ENCODE measurements around the gene HEPH. TPM values are rescaled to one million over a fixed set of nuclear protein-coding genes. Genes with fewer than 3 reads are reported as not detected.
"Not testable (repeated sequence)": the region's sequence is repeated elsewhere in the genome, so short reads cannot be mapped to it uniquely, and the experiment has no call there.

The HEPH gene
- total and polyA plus RNA-seq, 10 of the 15 experiments (the other 5 are each of a cell fraction or from before 2014, with no cell fraction given): 0.20 to 1.1 (median 0.49) TPM

GRCh38 chrX:66135284-66135683, 28.8 kb upstream of the HEPH start:
- H3K27ac ChIP-seq (ENCODE audit: control insufficient read depth, insufficient read depth); H4K20me1 ChIP-seq (ENCODE audit: control insufficient read depth, insufficient read depth); H3K79me2 ChIP-seq (ENCODE audit: control insufficient read depth, insufficient read depth, low read length); intact Hi-C loops (cut with micrococcal nuclease; ENCODE audit: unreplicated experiment); SMC1A ChIA-PET (ENCODE audit: uncharacterized antibody, unreplicated experiment); H3K9me3 ChIP-seq (replicated peaks; ENCODE audit: control insufficient read depth, insufficient read depth, low read length); RAD21 ChIA-PET (ENCODE audit: unreplicated experiment); H3K4me1 ChIP-seq (ENCODE audit: control insufficient read depth, insufficient read depth, low read length); FAIRE-seq; H3K9ac ChIP-seq (ENCODE audit: control insufficient read depth, insufficient read depth, low read length); CTCF ChIA-PET; ATAC-seq; in situ Hi-C loops (cut with MboI); H3K4me2 ChIP-seq (ENCODE audit: control insufficient read depth, insufficient read depth); POLR2A ChIA-PET; BruUV-seq (replicated peaks); H2AFZ ChIP-seq (ENCODE audit: control insufficient read depth, low read depth, low read length); H3K27me3 ChIP-seq (replicated peaks in 1 of 2; ENCODE audit: control insufficient read depth in 2 of 2, insufficient read depth in 2 of 2, low read length in 1 of 2); H3K36me3 ChIP-seq (ENCODE audit: control insufficient read depth in 2 of 2, insufficient read depth in 2 of 2, low read length in 1 of 2); H3K4me3 ChIP-seq; DNase-seq (ENCODE audit: low read depth, low spot score): not testable (repeated sequence)
- WGBS (ENCODE audit: insufficient coverage, insufficient replicate concordance, low lambda C conversion rate, missing lambda C conversion rate): 74% methylated on average over 4 of the region's 4 CpGs

- RAD21 ChIA-PET (ENCODE audit: unreplicated experiment): no interaction called here
- intact Hi-C loops (cut with micrococcal nuclease; ENCODE audit: unreplicated experiment) (no loop called here), in situ Hi-C loops (cut with MboI) (no loop called here)
- Histone ChIP-seq H3K9ac (ENCODE audit: control insufficient read depth, insufficient read depth, low read length) (no peak overlapping the region), H3K4me1 (ENCODE audit: control insufficient read depth, insufficient read depth, low read length) (no peaks in the 10 kb centered on the region), H3K36me3 (ENCODE audit: control insufficient read depth in 2 of 2, insufficient read depth in 2 of 2, low read length in 1 of 2) (no peaks in the 10 kb centered on the region), H3K4me3 (no peak overlapping the region), H3K9me3 (replicated peaks; ENCODE audit: control insufficient read depth, insufficient read depth, low read length) (no peaks in the 10 kb centered on the region), H2AFZ (ENCODE audit: control insufficient read depth, low read depth, low read length) (no peak overlapping the region), H4K20me1 (ENCODE audit: control insufficient read depth, insufficient read depth) (no peaks in the 10 kb centered on the region), H3K79me2 (ENCODE audit: control insufficient read depth, insufficient read depth, low read length) (no peaks in the 10 kb centered on the region), H3K27me3 (replicated peaks in 1 of 2; ENCODE audit: control insufficient read depth in 2 of 2, insufficient read depth in 2 of 2, low read length in 1 of 2) (no peaks in the 10 kb centered on the region; a peak in 1 of 4 replicates), H3K27ac (ENCODE audit: control insufficient read depth, insufficient read depth) (no peak overlapping the region), H3K4me2 (ENCODE audit: control insufficient read depth, insufficient read depth) (no peak overlapping the region)
- BruUV-seq (replicated peaks): no TSS peak
- DNase-seq (ENCODE audit: low read depth, low spot score) (no peak), ATAC-seq (no peak), FAIRE-seq (no peak)
- CTCF ChIA-PET: interaction anchor here (0.9 kb wide), 1 partner anchor 33 kb away, joined by 3 read pairs; no protein-coding TSS in a partner anchor
- POLR2A ChIA-PET: interaction anchor here (0.5 kb wide), 1 partner anchor 77 kb away, joined by 3 read pairs; no protein-coding TSS in a partner anchor
- SMC1A ChIA-PET (ENCODE audit: uncharacterized antibody, unreplicated experiment): no interaction called here
- WGBS (ENCODE audit: insufficient coverage, insufficient replicate concordance, low lambda C conversion rate, missing lambda C conversion rate): 0% methylated on average over 1 of the region's 1 CpG
- TF ChIP-seq ZSCAN29 (IDR thresholded peaks at IDR 0.05): no peak
- no peak for TF ChIP-seq ELK1 (IDR thresholded peaks at IDR 0.05; ENCODE audit: low read depth, low read length)
- TF ChIP-seq USF1 (IDR thresholded peaks at IDR 0.05; ENCODE audit: borderline replicate concordance, extremely low read length, insufficient read depth, low read depth, low read length): no peak
- TF ChIP-seq PKNOX1 (IDR thresholded peaks at IDR 0.05): no peak
- no peak for TF ChIP-seq ZNF24 (IDR thresholded peaks at IDR 0.05)
- no peak for TF ChIP-seq GABPA (IDR thresholded peaks at IDR 0.05; ENCODE audit: low read depth)
- no peak for TF ChIP-seq ZNF384 (IDR thresholded peaks at IDR 0.05; ENCODE audit: borderline replicate concordance, low read depth, low read length)
- TF ChIP-seq EP300 (IDR thresholded peaks at IDR 0.05; ENCODE audit: borderline replicate concordance in 1 of 2, control insufficient read depth in 1 of 2, low read depth in 2 of 2, low read length in 2 of 2): no peak
- TF ChIP-seq SMARCA5 (IDR thresholded peaks at IDR 0.05): no peak
- TF ChIP-seq TBL1XR1 (IDR thresholded peaks at IDR 0.05; ENCODE audit: low read depth, low read length): no peak
- no peak for TF ChIP-seq HSF1 (IDR thresholded peaks at IDR 0.05; ENCODE audit: low read depth, low read length)
- TF ChIP-seq CBX3 (IDR thresholded peaks at IDR 0.05; ENCODE audit: borderline replicate concordance, low read depth): no peak
- TF ChIP-seq NR2C2 (IDR thresholded peaks at IDR 0.05; ENCODE audit: borderline replicate concordance, control insufficient read depth, insufficient read length, low read depth): no peak
- TF ChIP-seq IKZF1 (conservative IDR thresholded peaks at IDR 0.05): no peak
These were observed 21.7 kb upstream of the HEPH start for GRCh38 chrX:66142351-66142750.
